Stimulated activated CD4-positive, alpha-beta T cell treated with anti-CD3 and anti-CD28 coated beads, TNF-alpha, amount 100 ng/mL, for 1 hour (primary cell): ENCODE measurements around the gene MROH2A.

Source experiments
- DNase-seq, 3 donors: peaks; one replicate each; pipeline ENCODE4 v3.0.0-alpha.2; 2020; ENCODE audit warnings: low read depth in 3 of 3, low spot score in 1 of 3

MROH2A gene

GRCh38 chr2:233761040-233761769, 16.9 kb upstream of the MROH2A start:
- DNase-seq: no peak

GRCh38 chr2:233764264-233764663, 13.9 kb upstream of the MROH2A start:
- no peak for DNase-seq

GRCh38 chr2:233764761-233765160, 13.4 kb upstream of the MROH2A start:
- DNase-seq: no peak

GRCh38 chr2:233766416-233766815, 11.7 kb upstream of the MROH2A start:
- DNase-seq: no peak

GRCh38 chr2:233768076-233768475, 10.1 kb upstream of the MROH2A start:
- no peak for DNase-seq

- no peak for DNase-seq
Measured at GRCh38 chr2:233769260-233769659, 8.9 kb upstream of the MROH2A start.

GRCh38 chr2:233772153-233772552, 6.0 kb upstream of the MROH2A start:
- DNase-seq: no peak

- no peak for DNase-seq
Measured at GRCh38 chr2:233772583-233772982, 5.5 kb upstream of the MROH2A start.

GRCh38 chr2:233773854-233774253, 4.3 kb upstream of the MROH2A start:
- no peak for DNase-seq

GRCh38 chr2:233775414-233775813, 2.7 kb upstream of the MROH2A start:
- DNase-seq: no peak

- DNase-seq: no peak
Measured at GRCh38 chr2:233779722-233780121, 1.6 kb downstream of the MROH2A start.

GRCh38 chr2:233780771-233781170, 2.6 kb downstream of the MROH2A start:
- no peak for DNase-seq

GRCh38 chr2:233789554-233789953, 11.4 kb downstream of the MROH2A start:
- no peak for DNase-seq

GRCh38 chr2:233791151-233791882, 13.2 kb downstream of the MROH2A start:
- no peak for DNase-seq

- no peak for DNase-seq
Measured at GRCh38 chr2:233791883-233792329, 13.8 kb downstream of the MROH2A start.

GRCh38 chr2:233792720-233793119, 14.6 kb downstream of the MROH2A start:
- no peak for DNase-seq

GRCh38 chr2:233793465-233794127, 15.5 kb downstream of the MROH2A start:
- no peak for DNase-seq

GRCh38 chr2:233794128-233794658, 16.1 kb downstream of the MROH2A start:
- no peak for DNase-seq

GRCh38 chr2:233795735-233796171, 17.6 kb downstream of the MROH2A start:
- DNase-seq: no peak

- DNase-seq: no peak
Measured at GRCh38 chr2:233796254-233796653, 18.1 kb downstream of the MROH2A start.

- no peak for DNase-seq
Measured at GRCh38 chr2:233798335-233799086, 20.4 kb downstream of the MROH2A start.
